Measurements from ENCODE around the gene CANX. TPM values are rescaled to one million over a fixed set of nuclear protein-coding genes. Genes with fewer than 3 reads are reported as not detected.

The CANX gene
- total RNA-seq, 2 donors from 2014 or later = 389 to 615 TPM

DNA sequence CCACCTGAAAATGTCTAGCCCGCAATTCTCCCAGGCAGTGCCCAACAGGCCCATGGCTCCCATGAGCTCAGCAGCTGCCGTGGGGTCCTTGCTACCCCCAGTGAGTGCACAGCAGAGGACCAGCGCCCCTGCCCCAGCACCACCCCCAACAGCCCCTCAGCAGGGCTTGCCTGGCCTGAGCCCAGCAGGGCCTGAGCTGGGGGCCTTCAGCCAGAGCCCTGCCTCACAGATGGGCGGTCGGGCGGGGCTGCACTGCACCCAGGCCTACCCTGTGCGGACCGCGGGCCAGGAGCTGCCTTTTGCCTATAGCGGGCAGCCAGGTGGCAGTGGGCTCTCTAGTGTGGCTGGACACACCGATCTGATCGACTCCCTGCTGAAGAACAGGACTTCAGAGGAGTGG, 75.7 kb downstream of the CANX start:
- Mint-ChIP-seq H3K9me3 (no peaks in the 10 kb centered on the region), H3K4me1 (no peaks in the 10 kb centered on the region), H3K36me3 (ENCODE audit: low read depth) (peaks cover 78% of the 10 kb centered on the region), H3K27me3 (ENCODE audit: insufficient read depth) (no peaks in the 10 kb centered on the region), H3K27ac (no peak overlapping the region), H3K4me3 (no peak overlapping the region)
- Histone ChIP-seq H3K27ac (ENCODE audit: low read depth, low read length) (no peak overlapping the region), H3K9me3 (ENCODE audit: control insufficient read depth, low read length) (no peaks in the 10 kb centered on the region), H3K9ac (ENCODE audit: extremely low read depth, low read length, poor library complexity, severe bottlenecking) (no peak overlapping the region), H3K4me1 (ENCODE audit: control insufficient read depth, insufficient read depth, low read length) (no peaks in the 10 kb centered on the region), H3K27me3 (ENCODE audit: control insufficient read depth, insufficient read depth, low read length, poor library complexity, severe bottlenecking) (no peaks in the 10 kb centered on the region), H3K36me3 (ENCODE audit: control insufficient read depth, insufficient read depth, low read length) (peaks cover 66% of the 10 kb centered on the region), H3K4me3 (ENCODE audit: low read length) (no peak overlapping the region)
- DNase-seq = no peak
- WGBS, 2 experiments (ENCODE audit: insufficient coverage in 1 of 2, insufficient read length in 1 of 2) = 95 to 100% methylated on average over 3 to 12 of the region's 12 CpGs
- TF ChIP-seq, protein P1, sequence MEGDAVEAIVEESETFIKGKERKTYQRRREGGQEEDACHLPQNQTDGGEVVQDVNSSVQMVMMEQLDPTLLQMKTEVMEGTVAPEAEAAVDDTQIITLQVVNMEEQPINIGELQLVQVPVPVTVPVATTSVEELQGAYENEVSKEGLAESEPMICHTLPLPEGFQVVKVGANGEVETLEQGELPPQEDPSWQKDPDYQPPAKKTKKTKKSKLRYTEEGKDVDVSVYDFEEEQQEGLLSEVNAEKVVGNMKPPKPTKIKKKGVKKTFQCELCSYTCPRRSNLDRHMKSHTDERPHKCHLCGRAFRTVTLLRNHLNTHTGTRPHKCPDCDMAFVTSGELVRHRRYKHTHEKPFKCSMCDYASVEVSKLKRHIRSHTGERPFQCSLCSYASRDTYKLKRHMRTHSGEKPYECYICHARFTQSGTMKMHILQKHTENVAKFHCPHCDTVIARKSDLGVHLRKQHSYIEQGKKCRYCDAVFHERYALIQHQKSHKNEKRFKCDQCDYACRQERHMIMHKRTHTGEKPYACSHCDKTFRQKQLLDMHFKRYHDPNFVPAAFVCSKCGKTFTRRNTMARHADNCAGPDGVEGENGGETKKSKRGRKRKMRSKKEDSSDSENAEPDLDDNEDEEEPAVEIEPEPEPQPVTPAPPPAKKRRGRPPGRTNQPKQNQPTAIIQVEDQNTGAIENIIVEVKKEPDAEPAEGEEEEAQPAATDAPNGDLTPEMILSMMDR (conservative IDR thresholded peaks at IDR 0.05) = no peak

DNA sequence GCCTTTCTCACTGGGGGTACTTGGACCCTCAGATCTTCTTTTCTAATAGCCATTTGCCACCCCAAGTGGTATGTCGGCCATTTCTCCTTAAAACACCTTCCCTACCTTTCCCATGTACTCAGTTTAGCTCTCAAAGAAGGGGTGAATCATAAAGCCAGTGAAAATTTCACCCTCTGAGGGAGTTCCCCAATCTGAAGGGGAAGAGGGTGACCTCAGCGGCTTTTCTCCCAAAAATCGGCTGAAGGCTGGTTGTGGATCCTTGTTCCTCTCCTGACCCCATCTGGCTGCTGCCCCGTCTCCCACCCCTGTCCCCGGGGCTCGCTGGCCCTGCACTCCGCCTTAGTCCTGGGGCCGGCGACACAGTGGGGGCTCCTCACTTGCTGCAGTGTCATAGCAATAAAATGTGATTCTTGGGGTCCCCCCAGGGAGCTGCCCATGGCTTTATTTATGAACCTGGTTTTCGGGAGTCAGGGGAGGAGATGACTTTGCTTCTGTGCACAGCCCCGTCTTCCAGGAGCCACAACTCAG, 77.7 kb downstream of the CANX start:
- DNase-seq = peak; percentile 41
- Mint-ChIP-seq H3K4me1 (no peaks in the 10 kb centered on the region), H3K9me3 (no peaks in the 10 kb centered on the region), H3K36me3 (ENCODE audit: low read depth) (peaks cover 70% of the 10 kb centered on the region), H3K4me3 (no peak overlapping the region), H3K27me3 (ENCODE audit: insufficient read depth) (no peaks in the 10 kb centered on the region), H3K27ac (no peak overlapping the region)
- no peak overlapping the region for H3K9ac ChIP-seq (ENCODE audit: extremely low read depth, low read length, poor library complexity, severe bottlenecking)
- peaks cover 53% of the 10 kb centered on the region for H3K36me3 ChIP-seq (ENCODE audit: control insufficient read depth, insufficient read depth, low read length)
- H3K27ac ChIP-seq (ENCODE audit: low read depth, low read length) = no peak overlapping the region
- H3K4me1 ChIP-seq (ENCODE audit: control insufficient read depth, insufficient read depth, low read length) = no peaks in the 10 kb centered on the region
- WGBS, 2 experiments (ENCODE audit: insufficient coverage in 1 of 2, insufficient read length in 1 of 2) = 95% methylated on average over 10 to 11 of the region's 11 CpGs
- TF ChIP-seq, protein P1 (conservative IDR thresholded peaks at IDR 0.05) = no peak
- no peaks in the 10 kb centered on the region for H3K9me3 ChIP-seq (ENCODE audit: control insufficient read depth, low read length)
- no peak overlapping the region for H3K4me3 ChIP-seq (ENCODE audit: low read length)
- no peaks in the 10 kb centered on the region for H3K27me3 ChIP-seq (ENCODE audit: control insufficient read depth, insufficient read depth, low read length, poor library complexity, severe bottlenecking)

DNA sequence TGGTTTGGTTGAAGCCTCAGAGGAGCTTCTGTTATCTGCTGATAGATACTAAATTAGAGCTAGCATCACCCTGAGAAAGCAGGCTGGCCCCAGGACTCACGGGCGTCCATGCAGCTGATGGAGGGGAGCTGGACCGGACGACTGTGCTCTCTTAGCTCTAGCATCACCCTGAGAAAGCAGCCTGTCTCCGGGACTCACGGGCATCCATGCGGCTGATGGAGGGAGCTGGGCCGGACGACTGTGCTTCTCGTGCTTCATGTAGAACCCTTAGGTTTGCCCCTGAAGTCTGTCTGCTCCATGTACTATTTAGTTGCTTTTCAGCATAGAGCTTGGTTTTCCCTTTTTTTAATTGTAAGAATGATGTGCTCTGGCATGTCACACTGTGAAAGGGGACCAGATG, 78.7 kb downstream of the CANX start:
- Histone ChIP-seq H3K36me3 (ENCODE audit: control insufficient read depth, insufficient read depth, low read length) (peaks cover 48% of the 10 kb centered on the region), H3K9me3 (ENCODE audit: control insufficient read depth, low read length) (no peaks in the 10 kb centered on the region), H3K4me1 (ENCODE audit: control insufficient read depth, insufficient read depth, low read length) (no peaks in the 10 kb centered on the region), H3K27me3 (ENCODE audit: control insufficient read depth, insufficient read depth, low read length, poor library complexity, severe bottlenecking) (no peaks in the 10 kb centered on the region), H3K9ac (ENCODE audit: extremely low read depth, low read length, poor library complexity, severe bottlenecking) (no peak overlapping the region), H3K27ac (ENCODE audit: low read depth, low read length) (no peak overlapping the region), H3K4me3 (ENCODE audit: low read length) (no peak overlapping the region)
- 94 to 99% methylated on average over 10 of the region's 10 CpGs for WGBS, 2 experiments (ENCODE audit: insufficient coverage in 1 of 2, insufficient read length in 1 of 2)
- H3K36me3 Mint-ChIP-seq (ENCODE audit: low read depth) = peaks cover 62% of the 10 kb centered on the region
- no peak overlapping the region for H3K4me3 Mint-ChIP-seq
- DNase-seq = no peak
- H3K4me1 Mint-ChIP-seq = no peaks in the 10 kb centered on the region
- TF ChIP-seq, protein P1 (conservative IDR thresholded peaks at IDR 0.05) = no peak
- H3K27ac Mint-ChIP-seq = no peak overlapping the region
- H3K9me3 Mint-ChIP-seq = no peaks in the 10 kb centered on the region
- H3K27me3 Mint-ChIP-seq (ENCODE audit: insufficient read depth) = no peaks in the 10 kb centered on the region

Data from endodermal cell (in vitro differentiated cells).